ENCODE data around the gene TNF. TPM values are rescaled to one million over a fixed set of nuclear protein-coding genes. Genes with fewer than 3 reads are reported as not detected.

Gene TNF
- total and polyA plus RNA-seq, 2 donors from 2014 or later: 0.69 to 5.4 TPM

DNA sequence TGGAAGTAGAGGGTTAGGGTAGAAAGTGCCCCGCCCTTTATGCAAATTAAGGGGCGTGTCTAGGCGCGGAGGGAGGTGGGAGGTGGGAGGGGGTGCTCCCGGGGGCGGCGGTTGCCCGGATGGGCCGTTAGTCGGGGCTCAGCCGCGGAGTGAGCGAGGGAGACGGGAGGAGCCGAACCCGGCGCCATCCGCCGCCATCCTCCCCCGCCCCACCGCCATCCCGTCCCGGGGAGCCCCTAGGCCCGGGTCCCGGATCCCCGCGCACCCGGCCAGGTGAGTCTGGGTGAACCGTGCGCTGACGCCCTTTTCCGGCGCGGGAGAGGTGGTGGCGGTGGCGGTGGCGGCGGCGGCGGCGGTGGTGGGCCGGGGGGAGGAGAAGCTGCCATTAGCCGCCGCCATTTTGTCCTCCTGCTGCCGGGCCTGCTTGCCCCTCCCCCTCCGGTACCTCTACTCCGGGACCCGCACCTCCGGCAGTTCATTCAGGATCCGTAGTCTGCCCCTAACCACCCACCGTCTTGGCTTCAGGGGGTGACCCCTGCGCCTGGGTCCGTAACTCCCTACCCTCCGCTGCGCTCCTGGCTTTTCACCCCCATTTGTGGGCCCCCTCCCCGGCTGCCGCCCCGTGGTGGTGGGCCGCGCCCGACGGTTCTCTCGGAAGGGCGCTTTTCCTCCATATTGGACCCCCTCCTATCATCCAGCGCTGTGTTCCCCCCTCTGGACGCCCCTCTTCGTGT is 45.4 kb downstream of the TNF start, which contains the start of gene PRRC2A:
PRRC2A (plus strand) TSS at position 130 of the 734 bp plus-strand sequence. CDS start 2,075 bp downstream, outside the sequence.
- Histone ChIP-seq H3K27ac (ENCODE audit: low read depth in 2 of 2, low read length in 2 of 2) (peak within 1 kb of the TSS; percentile 95 to 99), H3K4me3 (ENCODE audit: low read length in 3 of 3) (peak within 1 kb of the TSS; percentile 76 to 87 (median 85)), H3K27me3 (ENCODE audit: control insufficient read depth, insufficient read depth, low read length) (no peaks in the 10 kb centered on the region), H3K36me3 (ENCODE audit: control insufficient read depth in 2 of 3, insufficient read depth in 3 of 3, low read length in 3 of 3) (peaks cover 13 to 24% (median 21%) of the 10 kb centered on the region in 3 donors), H3K9me3 (ENCODE audit: control insufficient read depth in 2 of 3, insufficient read depth in 1 of 3, low read length in 3 of 3) (no peaks in the 10 kb centered on the region), H3K9ac (ENCODE audit: low read length in 3 of 3) (peak within 1 kb of the TSS; percentile 68 to 97 (median 85)), H3K4me1 (ENCODE audit: control insufficient read depth in 2 of 3, insufficient read depth in 2 of 3, low read depth in 1 of 3, low read length in 3 of 3) (peaks cover 0 to 13% (median 4%) of the 10 kb centered on the region in 3 donors)
- peak in 3 of 5 donors; percentile 64 to 98 (median 83) for DNase-seq
- intact Hi-C loops (cut with DNase I): no loop called here
- FAIRE-seq: no peak
- TF ChIP-seq CTCF (IDR thresholded peaks at IDR 0.05; ENCODE audit: borderline replicate concordance, extremely low read depth, insufficient read depth): no peak

DNA sequence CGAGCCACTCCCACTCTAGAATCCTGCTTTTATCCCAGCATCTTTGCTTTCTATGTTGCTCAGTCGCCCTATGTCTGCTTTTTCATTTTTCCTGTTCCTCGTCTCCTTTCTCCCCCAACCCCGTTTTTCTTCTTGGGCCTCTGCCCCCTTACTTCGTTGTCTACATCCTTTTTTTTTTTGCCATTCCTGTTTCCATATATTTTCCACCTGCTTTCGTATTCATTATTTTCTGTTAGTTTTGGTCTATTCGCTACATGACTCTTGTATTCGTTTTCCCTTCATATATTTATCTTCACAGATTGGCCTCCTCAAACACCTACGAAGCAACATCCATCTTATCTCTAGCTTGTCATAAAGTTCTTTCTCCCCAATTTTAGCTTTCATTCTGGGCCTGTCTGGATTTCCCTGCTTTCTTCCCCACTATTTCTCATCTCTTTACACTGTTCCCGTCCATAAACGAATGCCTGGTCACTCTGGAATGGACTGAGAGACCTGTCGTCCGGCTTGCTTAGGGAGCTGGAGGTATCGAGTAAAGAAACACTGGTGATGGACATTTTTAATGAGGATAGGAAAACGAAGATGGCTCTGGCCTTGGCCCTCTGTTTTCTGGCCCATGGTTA is 46.1 kb downstream of the TNF start:
- H3K27me3 ChIP-seq (ENCODE audit: control insufficient read depth, insufficient read depth, low read length): no peaks in the 10 kb centered on the region
- no peak for TF ChIP-seq CTCF (IDR thresholded peaks at IDR 0.05; ENCODE audit: borderline replicate concordance, extremely low read depth, insufficient read depth)
- H3K27ac ChIP-seq (ENCODE audit: low read depth in 2 of 2, low read length in 2 of 2): peak overlapping the region; percentile 93 to 96
- H3K9me3 ChIP-seq (ENCODE audit: control insufficient read depth in 2 of 3, insufficient read depth in 1 of 3, low read length in 3 of 3): no peaks in the 10 kb centered on the region
- FAIRE-seq (no peak), DNase-seq (peak in 2 of 5 donors; percentile 34 to 38)
- H3K4me3 ChIP-seq (ENCODE audit: low read length in 3 of 3): peak overlapping the region; percentile 62 to 87 (median 85)
- peaks cover 0 to 13% (median 4%) of the 10 kb centered on the region in 3 donors for H3K4me1 ChIP-seq (ENCODE audit: control insufficient read depth in 2 of 3, insufficient read depth in 2 of 3, low read depth in 1 of 3, low read length in 3 of 3)
- peak overlapping the region; percentile 52 to 97 (median 85) for H3K9ac ChIP-seq (ENCODE audit: low read length in 3 of 3)
- H3K36me3 ChIP-seq (ENCODE audit: control insufficient read depth in 2 of 3, insufficient read depth in 3 of 3, low read length in 3 of 3): peaks cover 18 to 30% (median 26%) of the 10 kb centered on the region in 3 donors
- intact Hi-C loops (cut with DNase I): no loop called here

GRCh38 chr6:31621991-31622390 is 46.6 kb downstream of the TNF start:
- H3K36me3 ChIP-seq (ENCODE audit: control insufficient read depth in 2 of 3, insufficient read depth in 3 of 3, low read length in 3 of 3): peaks cover 19 to 36% (median 29%) of the 10 kb centered on the region in 3 donors
- no peaks in the 10 kb centered on the region for H3K9me3 ChIP-seq (ENCODE audit: control insufficient read depth in 2 of 3, insufficient read depth in 1 of 3, low read length in 3 of 3)
- peak overlapping the region; percentile 62 to 87 (median 85) for H3K4me3 ChIP-seq (ENCODE audit: low read length in 3 of 3)
- no peaks in the 10 kb centered on the region for H3K27me3 ChIP-seq (ENCODE audit: control insufficient read depth, insufficient read depth, low read length)
- FAIRE-seq: no peak
- peak overlapping the region; percentile 52 to 97 (median 85) for H3K9ac ChIP-seq (ENCODE audit: low read length in 3 of 3)
- no peak for TF ChIP-seq CTCF (IDR thresholded peaks at IDR 0.05; ENCODE audit: borderline replicate concordance, extremely low read depth, insufficient read depth)
- peak overlapping the region in 1 of 2 donors; percentile 7 for H3K27ac ChIP-seq (ENCODE audit: low read depth in 2 of 2, low read length in 2 of 2)
- DNase-seq: peak in 2 of 5 donors; percentile 52 to 66
- H3K4me1 ChIP-seq (ENCODE audit: control insufficient read depth in 2 of 3, insufficient read depth in 2 of 3, low read depth in 1 of 3, low read length in 3 of 3): peaks cover 0 to 13% (median 4%) of the 10 kb centered on the region in 3 donors
- intact Hi-C loops (cut with DNase I): no loop called here

All from kidney (tissue), 14 donors.